WTC11 (cell line): ENCODE measurements around the gene UBA1.

Experiments
- CREB1 ChIP-seq: sonication (generic); formaldehyde crosslinking; IDR thresholded peaks from 2 replicates; pipeline ENCODE4 v1.8.0; 2023; ENCODE audit warnings: mild to moderate bottlenecking, missing genetic modification reagents
- ETV6 ChIP-seq: sonication (generic); formaldehyde crosslinking; IDR thresholded peaks from 2 replicates; pipeline ENCODE4 v1.8.1; 2022; ENCODE audit warnings: mild to moderate bottlenecking, missing genetic modification reagents
- JUN ChIP-seq: sonication (generic); formaldehyde crosslinking; IDR thresholded peaks from 2 replicates; pipeline ENCODE4 v1.8.0; 2023; ENCODE audit warnings: mild to moderate bottlenecking, missing genetic modification reagents
- TEAD1 ChIP-seq: sonication (generic); formaldehyde crosslinking; IDR thresholded peaks from 2 replicates; pipeline ENCODE4 v1.8.0; 2022; ENCODE audit warnings: mild to moderate bottlenecking, missing genetic modification reagents
- ZNF232 ChIP-seq: sonication (generic); formaldehyde crosslinking; IDR thresholded peaks from 2 replicates; pipeline ENCODE4 v1.8.0; 2022; ENCODE audit warnings: mild to moderate bottlenecking, missing genetic modification reagents
- TF ChIP-seq, protein P1 (sequence below): sonication (generic); formaldehyde crosslinking; IDR thresholded peaks from 2 replicates; pipeline ENCODE4 v1.8.0; 2022; ENCODE audit warnings: missing genetic modification reagents
- TF ChIP-seq, protein P2 (sequence below): fragments of 200-600 bp; IDR thresholded peaks from 2 replicates; pipeline ENCODE4 v1.8.0; 2022; ENCODE audit warnings: antibody characterized with exemption
- TF ChIP-seq, protein P3 (sequence below): sonication (generic); formaldehyde crosslinking; IDR thresholded peaks from 2 replicates; pipeline ENCODE4 v1.8.0; 2023; ENCODE audit warnings: missing genetic modification reagents

DNA sequence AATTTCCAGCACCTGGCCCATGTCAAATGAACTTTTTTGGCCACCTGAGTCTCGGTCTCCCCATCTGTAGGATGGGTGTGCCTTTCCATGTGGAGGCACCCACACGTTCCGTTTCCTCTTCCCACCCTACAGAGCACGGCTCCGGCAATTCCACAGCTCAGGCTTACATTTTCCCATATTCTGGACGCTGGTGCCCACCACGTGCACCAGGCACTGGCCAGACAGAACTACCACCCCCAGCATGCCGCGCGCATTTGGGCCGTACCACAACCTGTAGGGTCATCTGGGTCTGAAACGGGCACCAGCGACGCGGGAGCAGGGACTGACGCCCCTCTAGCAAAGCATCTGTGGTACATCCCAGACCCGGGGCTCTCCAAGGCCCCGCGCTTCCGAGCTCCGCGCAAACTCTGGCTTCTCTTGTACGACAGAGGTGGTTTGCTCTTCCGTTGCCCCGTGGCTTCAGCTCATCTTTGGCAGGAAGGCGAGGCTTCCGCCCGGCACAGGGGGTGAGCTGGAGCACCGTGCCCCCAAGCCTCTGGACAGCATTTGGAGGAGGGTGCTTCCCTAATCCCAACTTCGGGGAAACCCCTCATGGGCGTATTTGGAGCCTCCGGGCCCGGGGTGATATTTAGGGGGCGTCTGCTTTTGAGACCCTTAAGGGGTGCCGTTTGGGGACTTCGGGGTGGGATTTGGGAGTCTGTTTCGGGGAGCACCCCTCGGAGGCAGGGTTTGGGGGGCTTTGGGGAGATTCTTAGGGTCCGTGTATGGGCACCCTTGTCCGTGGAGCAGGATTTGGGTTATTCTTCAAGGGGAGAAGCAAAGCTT lies 3.0 kb upstream of the UBA1 start:
- no peak for TF ChIP-seq ETV6 (CRISPR knock-in tag)
- no peak for TF ChIP-seq ZNF232 (CRISPR knock-in tag)
- TF ChIP-seq, protein P1, sequence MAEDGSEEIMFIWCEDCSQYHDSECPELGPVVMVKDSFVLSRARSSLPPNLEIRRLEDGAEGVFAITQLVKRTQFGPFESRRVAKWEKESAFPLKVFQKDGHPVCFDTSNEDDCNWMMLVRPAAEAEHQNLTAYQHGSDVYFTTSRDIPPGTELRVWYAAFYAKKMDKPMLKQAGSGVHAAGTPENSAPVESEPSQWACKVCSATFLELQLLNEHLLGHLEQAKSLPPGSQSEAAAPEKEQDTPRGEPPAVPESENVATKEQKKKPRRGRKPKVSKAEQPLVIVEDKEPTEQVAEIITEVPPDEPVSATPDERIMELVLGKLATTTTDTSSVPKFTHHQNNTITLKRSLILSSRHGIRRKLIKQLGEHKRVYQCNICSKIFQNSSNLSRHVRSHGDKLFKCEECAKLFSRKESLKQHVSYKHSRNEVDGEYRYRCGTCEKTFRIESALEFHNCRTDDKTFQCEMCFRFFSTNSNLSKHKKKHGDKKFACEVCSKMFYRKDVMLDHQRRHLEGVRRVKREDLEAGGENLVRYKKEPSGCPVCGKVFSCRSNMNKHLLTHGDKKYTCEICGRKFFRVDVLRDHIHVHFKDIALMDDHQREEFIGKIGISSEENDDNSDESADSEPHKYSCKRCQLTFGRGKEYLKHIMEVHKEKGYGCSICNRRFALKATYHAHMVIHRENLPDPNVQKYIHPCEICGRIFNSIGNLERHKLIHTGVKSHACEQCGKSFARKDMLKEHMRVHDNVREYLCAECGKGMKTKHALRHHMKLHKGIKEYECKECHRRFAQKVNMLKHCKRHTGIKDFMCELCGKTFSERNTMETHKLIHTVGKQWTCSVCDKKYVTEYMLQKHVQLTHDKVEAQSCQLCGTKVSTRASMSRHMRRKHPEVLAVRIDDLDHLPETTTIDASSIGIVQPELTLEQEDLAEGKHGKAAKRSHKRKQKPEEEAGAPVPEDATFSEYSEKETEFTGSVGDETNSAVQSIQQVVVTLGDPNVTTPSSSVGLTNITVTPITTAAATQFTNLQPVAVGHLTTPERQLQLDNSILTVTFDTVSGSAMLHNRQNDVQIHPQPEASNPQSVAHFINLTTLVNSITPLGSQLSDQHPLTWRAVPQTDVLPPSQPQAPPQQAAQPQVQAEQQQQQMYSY (CRISPR knock-in tag), result no peak
- TF ChIP-seq, protein P2, sequence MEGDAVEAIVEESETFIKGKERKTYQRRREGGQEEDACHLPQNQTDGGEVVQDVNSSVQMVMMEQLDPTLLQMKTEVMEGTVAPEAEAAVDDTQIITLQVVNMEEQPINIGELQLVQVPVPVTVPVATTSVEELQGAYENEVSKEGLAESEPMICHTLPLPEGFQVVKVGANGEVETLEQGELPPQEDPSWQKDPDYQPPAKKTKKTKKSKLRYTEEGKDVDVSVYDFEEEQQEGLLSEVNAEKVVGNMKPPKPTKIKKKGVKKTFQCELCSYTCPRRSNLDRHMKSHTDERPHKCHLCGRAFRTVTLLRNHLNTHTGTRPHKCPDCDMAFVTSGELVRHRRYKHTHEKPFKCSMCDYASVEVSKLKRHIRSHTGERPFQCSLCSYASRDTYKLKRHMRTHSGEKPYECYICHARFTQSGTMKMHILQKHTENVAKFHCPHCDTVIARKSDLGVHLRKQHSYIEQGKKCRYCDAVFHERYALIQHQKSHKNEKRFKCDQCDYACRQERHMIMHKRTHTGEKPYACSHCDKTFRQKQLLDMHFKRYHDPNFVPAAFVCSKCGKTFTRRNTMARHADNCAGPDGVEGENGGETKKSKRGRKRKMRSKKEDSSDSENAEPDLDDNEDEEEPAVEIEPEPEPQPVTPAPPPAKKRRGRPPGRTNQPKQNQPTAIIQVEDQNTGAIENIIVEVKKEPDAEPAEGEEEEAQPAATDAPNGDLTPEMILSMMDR, result no peak
- no peak for TF ChIP-seq JUN (CRISPR knock-in tag)
- TF ChIP-seq CREB1 (CRISPR knock-in tag), result no peak
- no peak for TF ChIP-seq TEAD1 (CRISPR knock-in tag)
- TF ChIP-seq, protein P3, sequence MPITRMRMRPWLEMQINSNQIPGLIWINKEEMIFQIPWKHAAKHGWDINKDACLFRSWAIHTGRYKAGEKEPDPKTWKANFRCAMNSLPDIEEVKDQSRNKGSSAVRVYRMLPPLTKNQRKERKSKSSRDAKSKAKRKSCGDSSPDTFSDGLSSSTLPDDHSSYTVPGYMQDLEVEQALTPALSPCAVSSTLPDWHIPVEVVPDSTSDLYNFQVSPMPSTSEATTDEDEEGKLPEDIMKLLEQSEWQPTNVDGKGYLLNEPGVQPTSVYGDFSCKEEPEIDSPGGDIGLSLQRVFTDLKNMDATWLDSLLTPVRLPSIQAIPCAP (CRISPR knock-in tag), result no peak
